Endothelial cell of umbilical vein (primary cell): ENCODE measurements around the gene NUB1. TPM values are rescaled to one million over a fixed set of nuclear protein-coding genes. Genes with fewer than 3 reads are reported as not detected.
A peak's percentile ranks its signal among the peaks of the same experiment; 100 is the strongest.

Experiments
- BruUV-seq: library from RNA; stranded (reverse); fragments of 400-500 nt; replicated peaks from 2 replicates; lab custom pipeline; 2021; lab: Mats Ljungman, UMichigan
- CTCF ChIA-PET: fragments of 300-600, 350-600 bp; sonication (Branson Sonifier 250); formaldehyde crosslinking; loops from one replicate; lab custom pipeline; 2021; ENCODE audit warnings: antibody characterized with exemption, inconsistent platforms; lab: Charles Lee
- POLR2A ChIA-PET: fragments of 300-600, 350-600 bp; sonication (Branson Sonifier 250); formaldehyde crosslinking; loops from one replicate; lab custom pipeline; 2021; ENCODE audit warnings: antibody characterized with exemption, inconsistent platforms; lab: Charles Lee
- DNase-seq: peaks from one replicate; pipeline ENCODE4 v3.0.0-alpha.2; 2011; ENCODE audit warnings: low read depth, low spot score
- FAIRE-seq: peaks from 2 replicates; lab custom pipeline; 2011; peaks lifted over from hg19 to GRCh38; lab: Jason Lieb, UNC
- H2AFZ ChIP-seq: 2 replicates; pipeline ENCODE4 v1.6.0; 2012; ENCODE audit warnings: low read depth, low read length, control low read depth, inconsistent platforms
- H3K27ac ChIP-seq: 2 replicates; pipeline ENCODE4 v1.5.1; 2011; ENCODE audit warnings: low read depth, mild to moderate bottlenecking, control low read depth, low read length, moderate library complexity; ENCODE audit not compliant: insufficient read depth
- H3K27me3 ChIP-seq, 2 experiments: 2 replicates each; pipeline versions ENCODE4 v1.6.0 to v1.6.1; 2011; ENCODE audit warnings: low read length in 2 of 2, mixed read lengths in 1 of 2; ENCODE audit not compliant: control insufficient read depth in 2 of 2, insufficient read depth in 2 of 2
- H3K36me3 ChIP-seq, 2 experiments: 2 replicates in 1 of 2; 3 replicates in 1 of 2; pipeline ENCODE4 v1.5.1; 2011; ENCODE audit warnings: low read length in 2 of 2, mild to moderate bottlenecking in 1 of 2, moderate library complexity in 1 of 2; ENCODE audit not compliant: control insufficient read depth in 2 of 2, insufficient read depth in 2 of 2; ENCODE audit errors: extremely low read depth in 1 of 2
- H3K4me1 ChIP-seq: 3 replicates; pipeline ENCODE4 v1.5.1; 2011; ENCODE audit warnings: mild to moderate bottlenecking, low read length; ENCODE audit not compliant: control insufficient read depth, insufficient read depth; ENCODE audit errors: extremely low read depth
- H3K4me2 ChIP-seq: 2 replicates; pipeline ENCODE4 v1.6.1; 2011; ENCODE audit warnings: low read length, control low read depth, mixed read lengths; ENCODE audit not compliant: insufficient read depth
- H3K4me3 ChIP-seq, 3 experiments: fragments of 200-600 bp in 1 of 3; sonication (generic), shearing (Covaris generic) in 1 of 3; replicated peaks in 1 of 3; 2 replicates each; pipeline ENCODE4 v1.5.1; 2011 to 2016; ENCODE audit warnings: control low read depth in 3 of 3, low read length in 3 of 3, mild to moderate bottlenecking in 2 of 3, inconsistent platforms in 1 of 3, low read depth in 1 of 3, moderate library complexity in 1 of 3; ENCODE audit not compliant: insufficient read depth in 1 of 3
- H3K79me2 ChIP-seq: 2 replicates; pipeline ENCODE4 v1.6.0; 2012; ENCODE audit warnings: low read length, inconsistent platforms; ENCODE audit not compliant: control insufficient read depth, insufficient read depth
- H3K9ac ChIP-seq: replicated peaks from 2 replicates; pipeline ENCODE3; 2011; ENCODE audit warnings: low read length, control low read depth; ENCODE audit not compliant: insufficient read depth; ENCODE audit errors: extremely low read depth
- H3K9me1 ChIP-seq: replicated peaks from 3 replicates; pipeline ENCODE4 v1.6.0; 2011; ENCODE audit warnings: mild to moderate bottlenecking, low read length; ENCODE audit not compliant: control insufficient read depth, insufficient read depth; ENCODE audit errors: extremely low read depth
- H3K9me3 ChIP-seq: replicated peaks from 2 replicates; pipeline ENCODE4 v1.5.1; 2012; ENCODE audit warnings: low read length, inconsistent platforms; ENCODE audit not compliant: control insufficient read depth, insufficient read depth
- H4K20me1 ChIP-seq: replicated peaks from 2 replicates; pipeline ENCODE3; 2011; ENCODE audit warnings: mild to moderate bottlenecking, low read length; ENCODE audit not compliant: control insufficient read depth, insufficient read depth; ENCODE audit errors: extremely low read depth
- CTCF ChIP-seq, 2 donors: IDR thresholded peaks; 1 replicate in 1 of 2; 2 replicates in 1 of 2; pipeline ENCODE4 v1.5.1; 2011; ENCODE audit warnings: low read length in 2 of 2, mild to moderate bottlenecking in 2 of 2, moderate library complexity in 2 of 2, control low read depth in 1 of 2, inconsistent platforms in 1 of 2, low read depth in 1 of 2; ENCODE audit not compliant: insufficient read depth in 1 of 2; ENCODE audit errors: extremely low read depth in 1 of 2
- EZH2 ChIP-seq: IDR thresholded peaks from 2 replicates; pipeline ENCODE4 v1.6.1; 2012; ENCODE audit warnings: borderline replicate concordance, low read depth, mild to moderate bottlenecking, moderate library complexity, low read length, inconsistent platforms; ENCODE audit not compliant: severe bottlenecking
- FOS ChIP-seq: IDR thresholded peaks from 2 replicates; pipeline ENCODE4 v1.6.1; 2011; ENCODE audit warnings: mild to moderate bottlenecking, low read length, moderate library complexity, borderline replicate concordance; ENCODE audit not compliant: insufficient read depth
- GATA2 ChIP-seq: IDR thresholded peaks from 2 replicates; pipeline ENCODE4 v1.7.0; 2011; ENCODE audit warnings: low read depth, mild to moderate bottlenecking, moderate library complexity, mixed read lengths, low read length; ENCODE audit not compliant: insufficient read length, insufficient read depth
- MAX ChIP-seq: IDR thresholded peaks from 2 replicates; pipeline ENCODE4 v1.6.1; 2011; ENCODE audit not compliant: insufficient read depth, insufficient read length
- POLR2AphosphoS5 ChIP-seq: IDR thresholded peaks from 2 replicates; pipeline ENCODE4 v1.6.1; 2012; ENCODE audit warnings: low read depth, mild to moderate bottlenecking, control low read depth, low read length, moderate library complexity; ENCODE audit not compliant: insufficient read depth
- dilution Hi-C: fragments of 300-500 bp; cut with MboI; formaldehyde crosslinking; loops from one replicate; pipeline ENCODE4 v1.15.0; 2019; ENCODE audit warnings: low sequenced_read_pairs; ENCODE audit not compliant: extremely low pct_ligation_motif_present
- intact Hi-C: fragments of 100-400 bp; cut with micrococcal nuclease; formaldehyde crosslinking; loops from one replicate; pipeline ENCODE4 v1.10.0; 2022
- polyA plus RNA-seq, 4 experiments: library from polyadenylated mRNA; depleted of rRNA in 3 of 4; stranded (reverse) in 3 of 4; unstranded in 1 of 4; fragments of >200 nt; gene quantifications; 2 replicates each; pipeline versions ENCODE4 v1.2.1 to v1.2.3, GENCODE V29; 2011 to 2012; ENCODE audit warnings: missing spikeins in 1 of 4
- total RNA-seq: library from RNA; stranded (reverse); gene quantifications from 2 replicates; pipeline ENCODE4 v1.2.3, GENCODE V29; 2021

Gene NUB1
- total and polyA plus RNA-seq, 2 donors (not counting 3 experiments of a cell fraction or from before 2014, with no cell fraction given) = 28.0 to 46.2 TPM

- CTCF ChIA-PET = no interaction called here
- FAIRE-seq = no peak
- no peak within 1 kb of the TSS for H3K4me3 ChIP-seq
- H3K9me3 ChIP-seq = no peaks in the 10 kb centered on the region
- H3K9ac ChIP-seq = no peak within 1 kb of the TSS
- no TSS peak for BruUV-seq
- H2AFZ ChIP-seq = no peak within 1 kb of the TSS
- POLR2A ChIA-PET = no interaction called here
- H3K4me1 ChIP-seq = no peaks in the 10 kb centered on the region
- intact Hi-C loops (no loop called here), dilution Hi-C loops (no loop called here)
- H3K27me3 ChIP-seq = peaks cover 48 to 60% of the 10 kb centered on the region in 2 experiments
- no peaks in the 10 kb centered on the region for H4K20me1 ChIP-seq
- no peak within 1 kb of the TSS for H3K4me2 ChIP-seq
- H3K27ac ChIP-seq = no peak within 1 kb of the TSS
- DNase-seq = no peak
- H3K79me2 ChIP-seq = no peaks in the 10 kb centered on the region
- H3K9me1 ChIP-seq = no peaks in the 10 kb centered on the region
- TF ChIP-seq POLR2AphosphoS5 (no peak), EZH2 (peak; percentile 93)
- no peaks in the 10 kb centered on the region for H3K36me3 ChIP-seq
Measured at GRCh38 chr7:151409667-151410404, 68.2 kb downstream of the NUB1 start, which contains the start of gene WDR86. Gene WDR86, minus strand, starts transcription at chr7:151410038. Its CDS starts 449 bp downstream, at chr7:151409589.

GRCh38 chr7:151410405-151411390, 69.1 kb downstream of the NUB1 start:
- H2AFZ ChIP-seq = no peak overlapping the region
- no peaks in the 10 kb centered on the region for H3K9me1 ChIP-seq
- BruUV-seq = no TSS peak
- dilution Hi-C loops (no loop called here), intact Hi-C loops (no loop called here)
- FAIRE-seq (no peak), DNase-seq (no peak)
- H3K36me3 ChIP-seq = no peaks in the 10 kb centered on the region
- TF ChIP-seq GATA2 = no peak
- TF ChIP-seq CTCF (IDR thresholded peaks at IDR 0.05; ENCODE audit: extremely low read depth in 1 of 2, insufficient read depth in 1 of 2, low read depth in 1 of 2, low read length in 2 of 2) = no peak
- peak; percentile 10 for TF ChIP-seq EZH2
- no peak for TF ChIP-seq FOS
- no peak for TF ChIP-seq MAX
- no peaks in the 10 kb centered on the region for H3K79me2 ChIP-seq
- H3K4me1 ChIP-seq = no peaks in the 10 kb centered on the region
- POLR2A ChIA-PET = no interaction called here
- peaks cover 50 to 62% of the 10 kb centered on the region in 2 experiments for H3K27me3 ChIP-seq
- no peak overlapping the region for H3K9ac ChIP-seq
- no peak overlapping the region for H3K27ac ChIP-seq
- CTCF ChIA-PET = interaction anchor here (1.2 to 1.5 kb wide), 3 partner anchors 38 to 372 kb away, joined by 3 read pairs; no protein-coding TSS in a partner anchor
- H4K20me1 ChIP-seq = no peaks in the 10 kb centered on the region
- no peak overlapping the region for H3K4me2 ChIP-seq
- H3K9me3 ChIP-seq = no peaks in the 10 kb centered on the region
- no peak overlapping the region for H3K4me3 ChIP-seq
